Measurements from ENCODE around the gene XYLT2. TPM values are rescaled to one million over a fixed set of nuclear protein-coding genes. Genes with fewer than 3 reads are reported as not detected.

The XYLT2 gene
- total and polyA plus RNA-seq, 2 donors (not counting 3 experiments of a cell fraction or from before 2014, with no cell fraction given) = 19.1 to 26.6 TPM

DNA sequence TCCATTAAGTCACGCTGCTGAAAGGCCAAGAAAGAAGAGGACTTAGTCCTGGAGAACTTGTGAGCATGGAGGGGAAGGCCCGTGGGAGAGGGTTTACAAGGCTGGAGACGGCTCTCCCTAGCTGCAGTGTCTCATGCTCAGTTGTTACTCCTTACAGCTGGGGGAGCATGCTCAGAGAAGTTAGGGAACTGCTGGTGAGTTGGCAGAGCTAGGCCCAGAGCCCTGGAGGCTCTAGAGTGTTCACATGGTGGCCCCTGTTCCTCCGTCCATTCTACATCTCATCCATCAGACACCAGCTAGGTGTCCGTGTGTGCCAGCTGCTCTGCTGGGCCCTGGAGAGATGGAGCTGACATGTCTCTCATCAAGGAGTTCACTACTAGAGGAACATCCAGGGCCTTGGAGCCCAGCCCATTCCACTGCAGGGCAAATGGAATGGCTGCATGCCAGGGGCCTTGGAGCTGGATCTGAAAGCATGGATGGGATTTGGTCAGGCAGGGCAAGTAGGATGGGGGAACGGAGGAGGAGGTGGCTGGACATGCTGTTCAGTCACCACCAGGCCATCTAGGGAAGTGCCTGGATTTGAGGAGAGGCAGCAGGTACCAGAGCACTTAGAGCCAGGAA lies 6.3 kb downstream of the XYLT2 start:
- Histone ChIP-seq H3K4me3 (replicated peaks in 1 of 3; ENCODE audit: insufficient read depth in 1 of 3, low read depth in 1 of 3, low read length in 3 of 3) (no peak overlapping the region), H2AFZ (ENCODE audit: low read depth, low read length) (no peak overlapping the region), H3K27ac (ENCODE audit: insufficient read depth, low read depth, low read length) (no peak overlapping the region), H3K27me3 (ENCODE audit: control insufficient read depth in 2 of 2, insufficient read depth in 2 of 2, low read length in 2 of 2) (no peaks in the 10 kb centered on the region), H3K9me3 (replicated peaks; ENCODE audit: control insufficient read depth, insufficient read depth, low read length) (no peaks in the 10 kb centered on the region), H3K9ac (replicated peaks; ENCODE audit: extremely low read depth, insufficient read depth, low read length) (no peak overlapping the region), H3K79me2 (ENCODE audit: control insufficient read depth, insufficient read depth, low read length) (peaks cover 5% of the 10 kb centered on the region), H4K20me1 (replicated peaks; ENCODE audit: control insufficient read depth, extremely low read depth, insufficient read depth, low read length) (no peaks in the 10 kb centered on the region), H3K4me1 (ENCODE audit: control insufficient read depth, extremely low read depth, insufficient read depth, low read length) (peaks cover 17% of the 10 kb centered on the region), H3K9me1 (replicated peaks; ENCODE audit: control insufficient read depth, extremely low read depth, insufficient read depth, low read length) (no peaks in the 10 kb centered on the region), H3K4me2 (ENCODE audit: insufficient read depth, low read length) (no peak overlapping the region), H3K36me3 (ENCODE audit: control insufficient read depth in 2 of 2, extremely low read depth in 1 of 2, insufficient read depth in 2 of 2, low read length in 2 of 2) (peaks cover 3 to 28% of the 10 kb centered on the region in 2 experiments)
- ChIA-PET POLR2A (no interaction called here), CTCF (interaction anchor here (0.7 to 2.0 kb wide), 2 partner anchors 10 to 16 kb away, joined by 3 to 11 read pairs; no protein-coding TSS in a partner anchor)
- no TSS peak for BruUV-seq (replicated peaks)
- DNase-seq (ENCODE audit: low read depth, low spot score) (no peak), FAIRE-seq (no peak)
- intact Hi-C loops (cut with micrococcal nuclease) (no loop called here), dilution Hi-C loops (cut with MboI; ENCODE audit: extremely low pct_ligation_motif_present, low sequenced_read_pairs) (no loop called here)
- TF ChIP-seq EZH2 (IDR thresholded peaks at IDR 0.05; ENCODE audit: borderline replicate concordance, low read depth, low read length, severe bottlenecking) (no peak), POLR2A (IDR thresholded peaks at IDR 0.05; ENCODE audit: low read depth, low read length) (no peak), JUN (IDR thresholded peaks at IDR 0.05; ENCODE audit: borderline replicate concordance, insufficient read depth, insufficient read length, low read depth) (no peak), FOS (IDR thresholded peaks at IDR 0.05; ENCODE audit: borderline replicate concordance, insufficient read depth, low read length) (no peak), MYC (IDR thresholded peaks at IDR 0.05; ENCODE audit: low read depth, low read length) (no peak)
- TF ChIP-seq, protein P1, sequence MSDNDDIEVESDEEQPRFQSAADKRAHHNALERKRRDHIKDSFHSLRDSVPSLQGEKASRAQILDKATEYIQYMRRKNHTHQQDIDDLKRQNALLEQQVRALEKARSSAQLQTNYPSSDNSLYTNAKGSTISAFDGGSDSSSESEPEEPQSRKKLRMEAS (IDR thresholded peaks at IDR 0.05; ENCODE audit: insufficient read depth, insufficient read length) = no peak
